8988T (cell line): ENCODE data around the gene RANBP17.
"Not testable (repeated sequence)": the region's sequence is repeated elsewhere in the genome, so short reads cannot be mapped to it uniquely, and the experiment has no call there.

Experiments used
- DNase-seq: peaks from one replicate; pipeline ENCODE4 v3.0.0; 2011

Gene RANBP17

GRCh38 chr5:171162165-171162564 is 300.3 kb downstream of the RANBP17 start:
- DNase-seq = no peak

DNA sequence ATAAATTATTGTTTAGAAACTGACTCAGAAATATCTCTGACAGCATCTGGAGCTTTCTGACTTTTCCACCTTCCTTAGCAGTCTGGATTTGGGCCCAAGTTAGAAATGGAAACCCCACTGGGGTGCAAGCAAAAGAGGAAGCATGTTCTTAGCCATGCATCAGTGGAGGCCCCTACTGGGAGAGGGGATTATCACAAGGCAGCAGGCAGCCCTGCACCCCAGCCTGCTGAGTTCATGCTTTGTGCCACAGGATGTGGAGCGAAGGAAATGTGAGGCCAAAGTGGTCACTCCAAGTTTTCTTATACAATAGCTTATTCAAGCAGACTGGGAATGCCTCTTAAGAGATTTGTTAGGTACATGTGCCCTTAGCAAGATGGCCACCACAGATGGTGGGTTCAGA is 300.8 kb downstream of the RANBP17 start:
- DNase-seq = peak; percentile 16

GRCh38 chr5:171166766-171167165 is 304.9 kb downstream of the RANBP17 start:
- no peak for DNase-seq

- DNase-seq = no peak
Measured at GRCh38 chr5:171168171-171168570, 306.4 kb downstream of the RANBP17 start.

DNA sequence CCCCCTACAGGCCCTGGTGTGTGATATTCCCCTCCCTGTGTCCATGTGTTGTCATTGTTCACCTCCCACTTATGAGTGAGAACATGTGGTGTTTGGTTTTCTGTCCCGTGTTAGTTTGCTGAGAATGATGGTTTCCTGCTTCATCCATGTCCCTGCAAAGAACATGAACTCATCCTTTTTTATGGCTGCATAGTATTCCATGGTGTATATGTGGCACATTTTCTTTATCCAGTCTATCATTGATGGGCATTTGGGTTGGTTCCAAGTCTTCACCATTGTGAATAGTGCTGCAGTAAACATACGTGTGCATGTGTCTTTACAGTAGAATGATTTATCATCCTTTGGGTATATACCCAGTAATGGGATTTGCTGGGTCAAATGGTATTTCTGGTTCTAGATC is 313.1 kb downstream of the RANBP17 start:
- not testable (repeated sequence) for DNase-seq

DNA sequence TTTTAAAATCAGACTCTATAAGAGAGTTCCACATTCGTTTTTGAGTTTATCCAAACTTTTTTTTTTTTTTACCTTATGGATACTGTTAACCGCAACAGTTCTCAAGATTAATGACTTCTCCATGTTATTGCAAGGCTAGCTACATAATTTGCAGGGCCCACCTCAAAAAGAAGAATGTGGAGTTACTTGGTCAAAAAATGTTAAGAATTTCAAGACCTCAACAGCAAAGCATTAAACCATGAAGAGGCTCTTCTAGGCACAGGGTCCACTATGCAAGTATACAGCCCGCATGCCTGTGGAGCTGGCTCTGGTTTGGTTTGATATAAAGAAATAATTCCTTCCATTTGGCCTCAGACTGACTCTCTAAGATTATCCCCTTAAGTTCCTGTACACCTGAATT is 313.9 kb downstream of the RANBP17 start:
- no peak for DNase-seq

GRCh38 chr5:171178190-171178589 is 316.4 kb downstream of the RANBP17 start:
- not testable (repeated sequence) for DNase-seq

DNA sequence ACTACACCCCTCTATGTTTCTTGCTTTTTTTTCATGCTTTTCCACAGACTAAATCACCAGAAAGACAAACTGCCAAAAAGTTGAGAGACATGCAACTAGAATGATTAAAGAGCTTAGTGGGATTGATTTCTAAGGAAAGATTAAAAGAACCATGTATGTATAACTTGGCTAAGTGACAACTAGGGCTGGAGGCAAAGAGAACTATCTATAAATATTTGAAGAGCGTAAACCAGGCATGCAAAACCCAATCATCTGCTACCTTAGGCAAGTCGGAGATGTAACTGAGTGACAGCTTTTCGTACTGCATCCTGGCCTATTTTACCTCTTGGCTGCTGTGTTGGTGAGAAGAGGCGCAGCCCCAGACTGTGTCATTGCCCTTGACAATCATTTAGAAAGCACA is 326.2 kb downstream of the RANBP17 start:
- DNase-seq = no peak

- no peak for DNase-seq
Measured at GRCh38 chr5:171189442-171189841, 327.6 kb downstream of the RANBP17 start.

DNA sequence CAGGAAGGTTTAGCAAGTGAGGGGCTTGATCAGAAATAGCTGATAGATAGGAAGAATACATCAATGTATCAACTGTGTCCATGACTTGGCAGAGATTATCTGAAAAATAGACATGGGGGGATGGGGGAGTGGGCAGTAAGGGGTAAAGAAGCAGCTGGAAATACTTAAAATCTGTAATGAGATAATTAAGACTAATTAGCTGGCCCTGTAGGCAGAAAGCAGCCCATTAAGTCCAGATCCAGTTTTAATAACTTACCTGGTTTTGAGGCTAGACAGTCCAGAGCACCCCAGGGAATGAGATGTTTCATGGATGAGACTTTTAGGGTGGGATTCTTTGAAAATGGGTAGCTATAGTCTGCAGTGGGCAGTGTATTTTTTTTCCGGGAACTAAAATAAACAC is 330.3 kb downstream of the RANBP17 start:
- no peak for DNase-seq

DNA sequence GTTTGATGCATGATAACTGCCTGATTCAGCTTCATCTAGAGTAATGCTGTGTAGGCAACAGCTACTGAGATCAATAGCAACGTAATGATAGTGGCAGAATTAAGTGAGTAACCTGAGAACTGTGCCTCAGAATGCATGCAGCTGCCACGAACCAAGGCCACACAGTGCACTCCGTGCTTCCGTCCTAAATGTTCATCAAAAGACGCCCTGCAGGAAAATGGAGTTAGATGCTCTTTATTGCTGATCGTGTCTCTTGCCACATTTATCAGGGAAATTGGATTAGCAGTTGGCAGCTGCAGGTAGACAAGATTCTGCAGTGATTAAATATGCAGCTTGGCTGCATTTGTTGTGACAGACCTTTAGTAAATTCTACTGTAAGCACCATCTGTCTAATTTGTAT is 339.5 kb downstream of the RANBP17 start:
- no peak for DNase-seq

GRCh38 chr5:171205375-171205774 is 343.6 kb downstream of the RANBP17 start:
- no peak for DNase-seq

GRCh38 chr5:171207256-171207847 is 345.5 kb downstream of the RANBP17 start:
- DNase-seq = no peak

GRCh38 chr5:171221916-171222315 is 360.1 kb downstream of the RANBP17 start:
- no peak for DNase-seq

GRCh38 chr5:171223927-171224326 is 362.1 kb downstream of the RANBP17 start:
- no peak for DNase-seq

GRCh38 chr5:171226096-171226754 is 364.4 kb downstream of the RANBP17 start:
- DNase-seq = no peak

DNA sequence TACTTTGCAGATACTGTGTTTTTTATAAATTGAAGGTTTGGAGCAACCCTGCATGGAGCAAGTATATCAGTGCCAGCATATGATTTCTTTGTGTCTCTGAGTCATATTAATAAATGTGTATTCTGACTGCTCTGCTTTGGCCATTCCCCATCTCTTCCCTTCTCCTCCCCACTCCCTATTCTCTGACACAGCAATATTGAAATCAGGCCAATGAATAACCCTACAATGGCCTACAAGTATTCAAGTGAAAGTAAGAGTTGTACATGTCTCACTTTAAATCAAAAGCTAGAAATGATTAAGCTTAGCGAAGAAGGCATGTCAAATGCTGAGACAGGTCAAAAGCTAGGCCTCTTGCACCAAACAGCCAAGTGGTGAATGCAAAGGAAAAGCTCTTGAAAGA is 365.0 kb downstream of the RANBP17 start:
- DNase-seq = no peak

DNA sequence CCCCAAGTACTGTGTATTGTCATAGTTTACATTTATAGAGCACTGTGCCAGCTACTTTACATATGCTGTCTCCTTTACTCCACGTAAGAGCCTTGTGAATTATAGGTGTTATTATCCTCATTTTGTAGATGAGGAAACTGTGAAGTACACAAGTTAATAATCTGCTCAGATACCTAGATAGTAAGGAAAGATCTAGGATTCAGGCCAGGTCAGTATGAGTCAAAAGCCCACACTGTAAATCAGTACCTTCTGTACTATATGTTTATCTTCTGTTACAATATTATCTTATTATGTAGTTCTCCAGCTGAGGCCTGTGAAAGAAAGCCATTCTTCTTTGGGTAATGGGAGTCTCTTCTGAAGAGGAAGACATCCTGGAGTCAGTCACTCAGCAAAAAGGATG is 374.8 kb downstream of the RANBP17 start:
- DNase-seq = no peak

- DNase-seq = no peak
Measured at GRCh38 chr5:171242521-171242920, 380.7 kb downstream of the RANBP17 start.

DNA sequence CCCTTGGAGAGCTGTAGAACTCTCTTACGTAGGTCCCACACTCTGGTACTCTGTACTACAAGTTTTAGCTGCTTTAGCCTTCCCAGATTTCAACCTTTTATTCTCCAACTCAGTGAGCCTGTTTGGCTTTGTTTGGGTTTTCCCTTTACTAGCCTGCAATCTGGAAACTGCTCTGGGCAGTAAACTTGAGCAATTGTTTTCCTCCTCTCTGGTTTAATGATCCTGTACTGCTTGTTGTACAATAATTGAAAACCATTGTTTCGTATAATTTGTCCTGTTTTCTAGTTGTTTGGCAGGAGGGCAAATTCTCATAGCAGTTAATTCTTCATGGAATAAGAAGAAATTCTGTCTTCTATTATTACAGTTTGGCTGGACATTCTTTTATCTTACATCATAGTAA is 384.4 kb downstream of the RANBP17 start:
- DNase-seq = no peak

DNA sequence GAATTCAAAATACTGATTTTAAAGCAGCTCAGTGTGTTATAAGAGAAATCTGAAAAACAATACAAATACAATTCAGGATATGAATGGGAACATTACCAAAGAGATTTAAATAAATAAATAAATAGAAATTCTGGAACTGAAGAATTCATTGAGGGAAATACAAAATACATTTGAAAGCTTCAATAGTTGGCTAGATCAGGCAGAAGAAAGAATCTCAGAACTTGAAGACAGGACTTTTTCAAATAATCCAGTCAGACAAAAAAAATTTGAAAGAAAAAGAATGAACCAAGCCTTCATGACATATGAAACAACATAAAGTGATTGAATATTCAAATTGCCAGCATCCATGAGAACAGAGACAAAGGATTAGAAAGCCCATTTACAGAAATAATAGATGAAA is 387.6 kb downstream of the RANBP17 start:
- DNase-seq = no peak

DNA sequence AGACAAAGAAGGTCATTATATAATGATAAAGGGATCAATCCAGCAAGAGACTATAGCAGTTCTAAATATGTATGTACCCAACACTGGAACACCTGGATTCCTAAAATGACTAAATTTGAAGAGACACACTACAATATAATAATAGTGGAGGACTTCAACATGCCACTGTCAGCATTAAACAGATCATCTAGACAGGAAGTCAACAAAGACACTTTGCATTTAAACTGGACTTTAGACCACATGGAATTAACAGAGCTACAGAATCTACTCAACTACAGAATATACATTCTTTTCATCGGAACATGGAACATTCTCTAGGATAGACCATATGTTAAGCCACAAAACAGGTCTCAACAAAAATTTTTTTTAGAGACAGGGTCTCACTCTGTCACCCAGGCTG is 388.9 kb downstream of the RANBP17 start:
- no peak for DNase-seq

DNA sequence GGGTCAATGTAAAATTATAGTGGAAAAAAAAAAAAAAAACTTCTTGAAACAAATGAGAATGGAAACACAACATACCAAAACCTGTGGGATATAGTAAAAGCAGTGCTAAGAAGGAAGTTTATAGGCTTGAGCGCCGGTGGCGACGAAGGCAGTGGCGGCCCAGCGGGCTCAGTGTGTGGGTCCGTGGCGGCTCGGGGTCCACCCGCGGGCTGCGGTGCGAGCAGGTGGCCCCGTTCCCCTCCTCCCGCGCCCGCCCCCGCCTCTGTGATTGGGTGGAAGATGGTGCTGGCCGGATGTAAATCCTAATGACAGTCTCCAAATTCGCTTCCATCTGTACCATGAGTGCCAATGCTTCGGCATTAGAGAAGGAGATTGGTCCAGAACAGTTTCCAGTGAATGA is 389.7 kb downstream of the RANBP17 start:
- no peak for DNase-seq

DNA sequence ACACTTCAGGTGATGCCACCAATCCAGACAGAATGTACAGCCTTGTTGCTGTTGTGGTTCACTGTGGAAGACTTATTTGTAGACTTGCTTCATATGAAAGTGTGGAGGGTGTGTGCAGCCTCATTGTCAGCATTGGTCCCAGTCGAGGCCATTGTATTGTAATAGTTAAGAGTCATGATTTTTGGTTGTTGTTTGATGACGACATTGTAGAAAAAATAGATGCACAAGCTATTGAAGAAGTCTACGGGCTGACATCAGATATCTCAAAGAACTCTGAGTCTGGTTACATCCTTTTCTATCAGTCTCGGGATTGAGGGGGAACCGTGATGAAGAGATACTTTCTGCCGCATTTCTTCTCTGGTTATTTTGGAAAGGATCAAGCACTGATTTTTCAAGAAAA is 390.9 kb downstream of the RANBP17 start:
- DNase-seq = no peak

GRCh38 chr5:171258737-171259415 is 397.1 kb downstream of the RANBP17 start:
- no peak for DNase-seq
